Upper lobe of left lung (tissue), 6 donors: ENCODE data around the gene CNTN2. TPM values are rescaled to one million over a fixed set of nuclear protein-coding genes. Genes with fewer than 3 reads are reported as not detected.

ENCODE experiments used
- ATAC-seq, 2 donors: fragments of 200-7000 bp; cut with Tn5 transposase; one replicate each; pipeline ENCODE4 v1.9.1; 2022; ENCODE audit warnings: mild to moderate bottlenecking in 2 of 2, moderate library complexity in 2 of 2; ENCODE audit not compliant: low FRiP score in 2 of 2
- DNase-seq, 2 donors: peaks; one replicate each; pipeline ENCODE4 v3.0.0-alpha.2; 2019 to 2020
- H3K27ac ChIP-seq, 4 donors: fragments of 200-600 bp; sonication (generic); one replicate each; pipeline ENCODE4 v1.5.1; 2016 to 2019
- H3K27me3 ChIP-seq, 4 donors: fragments of 200-600 bp; sonication (generic); one replicate each; pipeline ENCODE4 v1.5.1; 2017 to 2019
- H3K36me3 ChIP-seq, 4 donors: fragments of 200-600 bp; sonication (generic); one replicate each; pipeline ENCODE4 v1.5.1; 2016 to 2019
- H3K4me1 ChIP-seq, 4 donors: fragments of 200-600 bp; sonication (generic); one replicate each; pipeline ENCODE4 v1.5.1; 2018 to 2019
- H3K4me3 ChIP-seq, 4 donors: fragments of 200-600 bp; sonication (generic); one replicate each; pipeline ENCODE4 v1.5.1; 2017 to 2019; ENCODE audit warnings: mild to moderate bottlenecking in 2 of 4, moderate library complexity in 1 of 4
- H3K9me3 ChIP-seq, 4 donors: fragments of 200-600 bp; sonication (generic); one replicate each; pipeline ENCODE4 v1.5.1; 2018 to 2019
- EP300 ChIP-seq, 4 donors: sonication (generic); formaldehyde crosslinking; IDR thresholded peaks; one replicate each; pipeline ENCODE4 v1.5.1; 2017; ENCODE audit warnings: antibody characterized with exemption in 4 of 4, control low read depth in 2 of 4
- POLR2A ChIP-seq, 4 donors: fragments of 450-650 bp; IDR thresholded peaks; one replicate each; pipeline ENCODE4 v1.5.1; 2016 to 2017; ENCODE audit warnings: antibody characterized with exemption in 4 of 4, mild to moderate bottlenecking in 2 of 4
- POLR2AphosphoS5 ChIP-seq, 2 donors: sonication (generic); formaldehyde crosslinking; IDR thresholded peaks; one replicate each; pipeline ENCODE4 v1.5.1; 2017; ENCODE audit warnings: antibody characterized with exemption in 2 of 2
- WGBS, 2 donors: methylation state at CpG; one replicate each; pipeline ENCODE4 v1.1.5; 2017 to 2018; 5-methylcytosine and 5-hydroxymethylcytosine counted together
- total RNA-seq, 6 donors: library from RNA; depleted of rRNA in 4 of 6; stranded (reverse); fragments of >200 nt in 4 of 6; gene quantifications; one replicate each; pipeline versions ENCODE4 v1.1.0 to v1.2.1, GENCODE V29; 2016 to 2021
- TF ChIP-seq, protein P1 (sequence below), 6 experiments: fragments of 450-650 bp in 4 of 6; fragments of 200-600 bp in 2 of 6; sonication (generic) in 2 of 6; IDR thresholded peaks; one replicate each; pipeline ENCODE4 v1.5.1; 2016 to 2019; ENCODE audit warnings: antibody characterized with exemption in 6 of 6
- donor health status: DM: no; HTN: no; CAD: no; lungs with moderate emphysema.
- donor health status: DM: no; HTN: yes; CAD: no; lungs with severe emphysema.

The CNTN2 gene
- total RNA-seq, 6 donors from 2014 or later = not detected

DNA sequence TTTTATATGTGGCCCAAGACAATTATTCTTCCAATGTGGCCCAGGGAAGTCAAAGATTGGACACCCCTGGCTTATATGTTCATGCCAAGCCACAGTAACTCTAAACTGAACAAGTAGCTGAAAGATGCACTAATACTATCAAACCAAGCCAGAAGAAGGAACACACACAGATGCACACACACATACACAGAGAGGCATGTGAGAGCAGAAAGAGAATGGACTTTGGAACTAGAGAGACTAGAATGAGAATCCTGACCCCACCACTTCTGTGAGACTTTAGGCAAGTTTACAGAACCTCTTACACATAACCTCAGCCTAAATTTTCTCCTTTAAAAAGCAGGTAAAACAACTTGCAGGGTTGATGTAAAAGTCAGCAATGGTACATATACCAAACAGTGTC is 52.4 kb downstream of the CNTN2 start:
- TF ChIP-seq POLR2A (IDR thresholded peaks at IDR 0.05) (no peak), POLR2AphosphoS5 (IDR thresholded peaks at IDR 0.05) (no peak), EP300 (IDR thresholded peaks at IDR 0.05) (no peak)
- TF ChIP-seq, protein P1, sequence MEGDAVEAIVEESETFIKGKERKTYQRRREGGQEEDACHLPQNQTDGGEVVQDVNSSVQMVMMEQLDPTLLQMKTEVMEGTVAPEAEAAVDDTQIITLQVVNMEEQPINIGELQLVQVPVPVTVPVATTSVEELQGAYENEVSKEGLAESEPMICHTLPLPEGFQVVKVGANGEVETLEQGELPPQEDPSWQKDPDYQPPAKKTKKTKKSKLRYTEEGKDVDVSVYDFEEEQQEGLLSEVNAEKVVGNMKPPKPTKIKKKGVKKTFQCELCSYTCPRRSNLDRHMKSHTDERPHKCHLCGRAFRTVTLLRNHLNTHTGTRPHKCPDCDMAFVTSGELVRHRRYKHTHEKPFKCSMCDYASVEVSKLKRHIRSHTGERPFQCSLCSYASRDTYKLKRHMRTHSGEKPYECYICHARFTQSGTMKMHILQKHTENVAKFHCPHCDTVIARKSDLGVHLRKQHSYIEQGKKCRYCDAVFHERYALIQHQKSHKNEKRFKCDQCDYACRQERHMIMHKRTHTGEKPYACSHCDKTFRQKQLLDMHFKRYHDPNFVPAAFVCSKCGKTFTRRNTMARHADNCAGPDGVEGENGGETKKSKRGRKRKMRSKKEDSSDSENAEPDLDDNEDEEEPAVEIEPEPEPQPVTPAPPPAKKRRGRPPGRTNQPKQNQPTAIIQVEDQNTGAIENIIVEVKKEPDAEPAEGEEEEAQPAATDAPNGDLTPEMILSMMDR (IDR thresholded peaks at IDR 0.05) = no peak
- H3K4me1 ChIP-seq = no peaks in the 10 kb centered on the region
- H3K36me3 ChIP-seq = peaks cover 42 to 99% (median 76%) of the 10 kb centered on the region in 4 donors
- no peaks in the 10 kb centered on the region for H3K9me3 ChIP-seq
- H3K4me3 ChIP-seq = no peak overlapping the region
- ATAC-seq = no peak
- H3K27ac ChIP-seq = no peak overlapping the region
- no peaks in the 10 kb centered on the region for H3K27me3 ChIP-seq
- no peak for DNase-seq

- peaks cover 37 to 99% (median 87%) of the 10 kb centered on the region in 4 donors for H3K36me3 ChIP-seq
- ATAC-seq (no peak), DNase-seq (no peak)
- H3K27ac ChIP-seq = no peak overlapping the region
- TF ChIP-seq, protein P1 (IDR thresholded peaks at IDR 0.05) = no peak
- no peak for TF ChIP-seq POLR2A (IDR thresholded peaks at IDR 0.05)
- no peak for TF ChIP-seq EP300 (IDR thresholded peaks at IDR 0.05)
- no peak for TF ChIP-seq POLR2AphosphoS5 (IDR thresholded peaks at IDR 0.05)
- no peaks in the 10 kb centered on the region for H3K4me1 ChIP-seq
- no peaks in the 10 kb centered on the region for H3K27me3 ChIP-seq
- H3K4me3 ChIP-seq = no peak overlapping the region
- no peaks in the 10 kb centered on the region for H3K9me3 ChIP-seq
These were observed 55.2 kb downstream of the CNTN2 start for GRCh38 chr1:205098242-205098641.

GRCh38 chr1:205102404-205102803 is 59.4 kb downstream of the CNTN2 start:
- H3K9me3 ChIP-seq = no peaks in the 10 kb centered on the region
- WGBS, 2 donors = 96 to 97% methylated on average over 3 of the region's 3 CpGs
- DNase-seq (no peak), ATAC-seq (no peak)
- TF ChIP-seq POLR2AphosphoS5 (IDR thresholded peaks at IDR 0.05) (no peak), EP300 (IDR thresholded peaks at IDR 0.05) (no peak), POLR2A (IDR thresholded peaks at IDR 0.05) (no peak)
- TF ChIP-seq, protein P1 (IDR thresholded peaks at IDR 0.05) = no peak
- H3K36me3 ChIP-seq = peaks cover 36 to 91% (median 84%) of the 10 kb centered on the region in 4 donors
- H3K27ac ChIP-seq = no peak overlapping the region
- H3K27me3 ChIP-seq = no peaks in the 10 kb centered on the region
- no peaks in the 10 kb centered on the region for H3K4me1 ChIP-seq
- H3K4me3 ChIP-seq = no peak overlapping the region

DNA sequence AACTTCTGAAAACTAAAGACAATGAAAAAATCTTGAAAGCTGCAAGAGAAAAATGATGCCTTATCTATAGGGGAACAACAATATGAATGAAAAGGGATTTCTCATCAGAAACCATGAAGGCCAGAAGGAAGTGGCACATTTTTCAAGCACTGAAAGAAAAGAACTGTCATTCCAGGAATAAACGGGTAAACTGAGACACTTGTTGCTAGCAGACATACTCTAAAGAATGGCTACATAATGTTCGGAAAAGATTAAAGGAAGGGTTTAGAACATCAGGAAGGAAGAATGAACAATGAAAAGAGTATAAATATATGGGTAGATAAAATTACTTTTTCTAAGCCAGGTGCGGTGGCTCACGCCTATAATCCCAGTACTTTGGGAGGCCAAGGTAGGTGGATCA is 64.3 kb downstream of the CNTN2 start:
- H3K9me3 ChIP-seq = no peaks in the 10 kb centered on the region
- no peak for ATAC-seq
- H3K4me3 ChIP-seq = no peak overlapping the region
- DNase-seq = no peak
- no peak overlapping the region for H3K27ac ChIP-seq
- WGBS, 2 donors = 85 to 87% methylated on average over 4 of the region's 4 CpGs
- peaks cover 13 to 84% (median 50%) of the 10 kb centered on the region in 4 donors for H3K36me3 ChIP-seq
- TF ChIP-seq POLR2A (IDR thresholded peaks at IDR 0.05) (no peak), POLR2AphosphoS5 (IDR thresholded peaks at IDR 0.05) (no peak), EP300 (IDR thresholded peaks at IDR 0.05) (no peak)
- TF ChIP-seq, protein P1 (IDR thresholded peaks at IDR 0.05) = no peak
- no peaks in the 10 kb centered on the region for H3K27me3 ChIP-seq
- no peaks in the 10 kb centered on the region for H3K4me1 ChIP-seq

DNA sequence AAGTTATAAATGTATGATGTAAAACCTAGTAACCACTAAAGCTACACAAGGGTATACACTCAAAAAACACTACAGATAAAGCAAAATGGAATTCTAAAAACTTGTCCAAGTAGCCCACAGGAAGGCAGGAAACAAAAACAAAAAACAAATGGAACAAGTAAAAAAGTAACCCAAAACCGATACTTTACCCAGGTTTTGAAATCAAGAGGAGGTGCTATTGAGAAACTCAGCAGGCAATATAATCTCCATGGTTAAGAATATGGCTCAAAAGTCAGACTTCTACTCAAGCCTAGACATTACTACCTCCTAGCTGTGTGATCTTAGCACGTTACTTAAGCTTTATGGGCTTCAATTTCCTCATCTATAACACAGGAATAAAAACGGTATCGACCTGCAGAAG is 65.5 kb downstream of the CNTN2 start:
- 82 to 87% methylated on average over 4 of the region's 4 CpGs for WGBS, 2 donors
- no peaks in the 10 kb centered on the region for H3K9me3 ChIP-seq
- no peak overlapping the region for H3K27ac ChIP-seq
- DNase-seq = no peak
- H3K4me3 ChIP-seq = no peak overlapping the region
- no peak for ATAC-seq
- TF ChIP-seq POLR2AphosphoS5 (IDR thresholded peaks at IDR 0.05) (no peak), EP300 (IDR thresholded peaks at IDR 0.05) (no peak), POLR2A (IDR thresholded peaks at IDR 0.05) (no peak)
- TF ChIP-seq, protein P1 (IDR thresholded peaks at IDR 0.05) = no peak
- peaks cover 15 to 84% (median 46%) of the 10 kb centered on the region in 4 donors for H3K36me3 ChIP-seq
- no peaks in the 10 kb centered on the region for H3K4me1 ChIP-seq
- no peaks in the 10 kb centered on the region for H3K27me3 ChIP-seq
